MCF 10A (cell line): ENCODE results near the gene NAP1L5. TPM values are rescaled to one million over a fixed set of nuclear protein-coding genes. Genes with fewer than 3 reads are reported as not detected.

Experiments used
- Bru-seq: library from RNA; stranded (reverse); fragments of 400-500 nt; gene quantifications from one replicate; lab custom pipeline; 2021; lab: Mats Ljungman, UMichigan
- BruChase-seq, 2 experiments: library from RNA; stranded (reverse); fragments of 400-500 nt; gene quantifications; one replicate each; lab custom pipeline; 2021; lab: Mats Ljungman, UMichigan
- BruUV-seq: library from RNA; stranded (reverse); fragments of 400-500 nt; replicated peaks from 2 replicates; lab custom pipeline; 2021; lab: Mats Ljungman, UMichigan
- CTCF ChIA-PET: fragments of 300-600 bp; sonication (Branson Sonifier 250); formaldehyde crosslinking; extraction: SDS; loops from one replicate; lab custom pipeline; 2021; ENCODE audit warnings: antibody characterized with exemption, inconsistent platforms; lab: Yijun Ruan, JAX
- POLR2A ChIA-PET: fragments of 300-600, 350-650 bp; sonication (Branson Sonifier 250); formaldehyde crosslinking; extraction: SDS; loops from one replicate; lab custom pipeline; 2020; ENCODE audit warnings: antibody characterized with exemption, inconsistent platforms; lab: Yijun Ruan, JAX
- DNase-seq: peaks from one replicate; pipeline ENCODE4 v3.0.0-alpha.2; 2018; ENCODE audit not compliant: unreplicated experiment
- H3K27ac Mint-ChIP-seq: one replicate; pipeline ENCODE4 v1.8.0; 2022; ENCODE audit warnings: mild to moderate bottlenecking, low read depth, mixed read lengths; ENCODE audit not compliant: unreplicated experiment
- H3K27me3 Mint-ChIP-seq: one replicate; pipeline ENCODE4 v1.8.0; 2022; ENCODE audit warnings: mixed read lengths; ENCODE audit not compliant: insufficient read depth, unreplicated experiment
- H3K36me3 Mint-ChIP-seq: one replicate; pipeline ENCODE4 v1.8.0; 2022; ENCODE audit warnings: mild to moderate bottlenecking, moderate library complexity, mixed read lengths; ENCODE audit not compliant: insufficient read depth, unreplicated experiment
- H3K4me1 Mint-ChIP-seq: one replicate; pipeline ENCODE4 v1.8.0; 2022; ENCODE audit warnings: mixed read lengths; ENCODE audit not compliant: insufficient read depth, unreplicated experiment
- H3K4me3 Mint-ChIP-seq: one replicate; pipeline ENCODE4 v1.8.0; 2022; ENCODE audit warnings: mild to moderate bottlenecking, moderate library complexity, mixed read lengths; ENCODE audit not compliant: unreplicated experiment
- H3K9me3 Mint-ChIP-seq: one replicate; pipeline ENCODE4 v1.8.0; 2022; ENCODE audit warnings: mixed read lengths; ENCODE audit not compliant: unreplicated experiment
- intact Hi-C: fragments of 100-400 bp; cut with micrococcal nuclease; formaldehyde crosslinking; loops from 2 replicates; pipeline ENCODE4 v1.14.1; 2022
- long read RNA-seq: library from polyadenylated mRNA; stranded (forward); transcript quantifications from one replicate; pipeline ENCODE4 v2.0.0, GENCODE V29; 2022
- total RNA-seq: library from RNA; stranded (reverse); gene quantifications from 2 replicates; pipeline ENCODE4 v1.2.3, GENCODE V29; 2022
- TF ChIP-seq, protein P1 (sequence below): fragments of 200-600 bp; IDR thresholded peaks from one replicate; pipeline ENCODE4 v1.8.0; 2022; ENCODE audit warnings: antibody characterized with exemption, mild to moderate bottlenecking; ENCODE audit not compliant: unreplicated experiment

The NAP1L5 gene, protein sequence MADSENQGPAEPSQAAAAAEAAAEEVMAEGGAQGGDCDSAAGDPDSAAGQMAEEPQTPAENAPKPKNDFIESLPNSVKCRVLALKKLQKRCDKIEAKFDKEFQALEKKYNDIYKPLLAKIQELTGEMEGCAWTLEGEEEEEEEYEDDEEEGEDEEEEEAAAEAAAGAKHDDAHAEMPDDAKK
- total RNA-seq (0.27 and 0.30 TPM in 2 replicates), Bru-seq, nascent RNA (percentile 35 among the genes with signal in this experiment), BruChase-seq, experiment 1, labeled RNA remaining after a 6-hour chase (percentile 42 among the genes with signal in this experiment), BruChase-seq, experiment 2, labeled RNA remaining after a 2-hour chase (percentile 39 among the genes with signal in this experiment)
- long read RNA-seq, result 0 reads

DNA sequence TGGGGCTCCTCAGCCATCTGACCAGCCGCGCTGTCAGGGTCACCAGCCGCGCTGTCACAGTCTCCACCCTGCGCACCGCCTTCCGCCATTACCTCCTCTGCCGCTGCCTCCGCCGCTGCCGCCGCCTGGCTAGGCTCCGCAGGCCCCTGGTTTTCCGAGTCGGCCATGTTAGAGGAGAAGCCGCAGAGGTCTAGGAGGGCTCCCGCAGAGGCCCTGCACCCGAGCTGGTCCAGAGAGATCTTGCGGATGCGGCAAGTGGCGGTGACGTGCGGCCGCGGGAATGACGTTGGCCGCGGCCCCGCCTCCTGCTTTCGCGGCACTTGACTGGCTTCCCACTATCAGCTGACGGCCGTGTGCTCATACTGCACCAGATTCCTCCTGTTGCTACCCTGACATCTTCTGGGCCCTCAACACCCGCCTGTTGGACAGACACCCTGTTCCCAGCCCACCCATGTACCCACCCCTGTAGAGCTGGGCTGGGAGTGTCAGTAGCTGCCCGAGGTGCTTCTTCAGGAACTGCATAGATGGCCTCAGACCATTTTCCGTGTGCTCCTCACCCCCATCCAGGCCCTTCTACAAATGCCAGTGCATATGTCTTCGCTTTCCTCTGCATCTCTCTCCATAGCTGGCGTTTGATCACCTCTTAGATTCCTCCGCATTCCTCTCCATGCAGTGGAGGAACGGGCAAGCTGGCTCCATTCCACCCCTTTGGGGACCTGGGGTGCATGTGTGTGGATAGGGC lies at the start of gene NAP1L5:
Gene NAP1L5 (minus strand): TSS at position 242 of the 742 bp plus-strand sequence. CDS start 75 bp downstream, at position 167.
- peaks cover 33% of the 10 kb centered on the region for H3K36me3 Mint-ChIP-seq
- no peaks in the 10 kb centered on the region for H3K9me3 Mint-ChIP-seq
- no peak for DNase-seq
- peak within 1 kb of the TSS; percentile 53 for H3K4me3 Mint-ChIP-seq
- TF ChIP-seq, protein P1, sequence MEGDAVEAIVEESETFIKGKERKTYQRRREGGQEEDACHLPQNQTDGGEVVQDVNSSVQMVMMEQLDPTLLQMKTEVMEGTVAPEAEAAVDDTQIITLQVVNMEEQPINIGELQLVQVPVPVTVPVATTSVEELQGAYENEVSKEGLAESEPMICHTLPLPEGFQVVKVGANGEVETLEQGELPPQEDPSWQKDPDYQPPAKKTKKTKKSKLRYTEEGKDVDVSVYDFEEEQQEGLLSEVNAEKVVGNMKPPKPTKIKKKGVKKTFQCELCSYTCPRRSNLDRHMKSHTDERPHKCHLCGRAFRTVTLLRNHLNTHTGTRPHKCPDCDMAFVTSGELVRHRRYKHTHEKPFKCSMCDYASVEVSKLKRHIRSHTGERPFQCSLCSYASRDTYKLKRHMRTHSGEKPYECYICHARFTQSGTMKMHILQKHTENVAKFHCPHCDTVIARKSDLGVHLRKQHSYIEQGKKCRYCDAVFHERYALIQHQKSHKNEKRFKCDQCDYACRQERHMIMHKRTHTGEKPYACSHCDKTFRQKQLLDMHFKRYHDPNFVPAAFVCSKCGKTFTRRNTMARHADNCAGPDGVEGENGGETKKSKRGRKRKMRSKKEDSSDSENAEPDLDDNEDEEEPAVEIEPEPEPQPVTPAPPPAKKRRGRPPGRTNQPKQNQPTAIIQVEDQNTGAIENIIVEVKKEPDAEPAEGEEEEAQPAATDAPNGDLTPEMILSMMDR, result no peak
- POLR2A ChIA-PET, result interaction anchor here (0.9 kb wide), 2 partner anchors 169 to 676 kb away, joined by 3 read pairs; no protein-coding TSS in a partner anchor
- H3K27ac Mint-ChIP-seq, result peak within 1 kb of the TSS; percentile 66
- no TSS peak for BruUV-seq
- no peaks in the 10 kb centered on the region for H3K27me3 Mint-ChIP-seq
- intact Hi-C loops, result no loop called here
- H3K4me1 Mint-ChIP-seq, result no peaks in the 10 kb centered on the region
- CTCF ChIA-PET, result interaction anchor here (0.9 to 1.5 kb wide), 4 partner anchors 39 to 171 kb away, joined by 3 read pairs; no protein-coding TSS in a partner anchor

DNA sequence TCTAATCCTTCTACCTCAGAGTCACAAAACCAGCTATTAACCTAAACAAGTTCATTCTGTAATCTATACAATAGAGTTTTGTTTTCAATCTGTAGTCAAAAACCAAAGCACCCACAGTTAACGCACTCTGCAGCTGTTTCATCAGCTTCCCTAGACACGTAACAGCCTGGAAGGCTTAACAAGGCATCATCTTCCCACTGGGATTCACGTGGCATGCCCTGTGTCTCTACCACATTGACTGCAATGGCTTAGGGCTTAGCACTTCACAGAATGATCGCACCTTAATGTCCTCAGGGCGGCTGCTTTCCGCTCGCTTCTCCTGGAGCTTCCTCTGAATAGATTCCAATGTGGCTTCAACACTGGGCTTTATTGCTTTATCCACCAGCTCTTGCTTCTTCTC lies 49.7 kb upstream of the NAP1L5 start:
- BruUV-seq, result no TSS peak
- peaks cover 43% of the 10 kb centered on the region for H3K36me3 Mint-ChIP-seq
- no peaks in the 10 kb centered on the region for H3K27me3 Mint-ChIP-seq
- no peaks in the 10 kb centered on the region for H3K4me1 Mint-ChIP-seq
- no peaks in the 10 kb centered on the region for H3K9me3 Mint-ChIP-seq
- intact Hi-C loops, result no loop called here
- no peak overlapping the region for H3K4me3 Mint-ChIP-seq
- no peak overlapping the region for H3K27ac Mint-ChIP-seq
- no peak for DNase-seq
- TF ChIP-seq, protein P1, result no peak
- POLR2A ChIA-PET, result interaction anchor here (1.0 kb wide), 1 partner anchor 10 kb away, joined by 3 read pairs; no protein-coding TSS in a partner anchor
- CTCF ChIA-PET, result interaction anchor here (1.8 kb wide), 1 partner anchor 208 kb away, joined by 5 read pairs; no protein-coding TSS in a partner anchor

DNA sequence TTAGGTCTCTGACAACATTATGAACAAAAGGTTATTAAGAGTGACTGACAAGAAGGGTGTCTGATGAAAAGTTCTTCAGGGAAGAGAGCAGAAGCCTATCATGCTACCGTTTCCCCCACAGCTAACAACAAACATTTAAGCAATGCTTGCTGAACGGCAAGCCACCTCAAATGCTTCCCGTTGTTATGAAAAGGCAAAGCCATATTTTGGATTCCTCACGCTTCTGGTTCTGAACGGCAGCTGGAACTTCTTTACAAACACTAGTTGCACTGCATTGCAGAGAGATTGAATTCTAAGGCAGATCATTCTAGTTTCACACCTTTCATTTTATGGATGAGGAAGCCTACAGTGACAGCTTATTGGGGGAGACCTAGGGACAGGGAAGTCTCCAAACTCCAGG lies 48.6 kb upstream of the NAP1L5 start:
- Mint-ChIP-seq H3K4me1 (no peaks in the 10 kb centered on the region), H3K4me3 (no peak overlapping the region), H3K9me3 (no peaks in the 10 kb centered on the region), H3K27me3 (no peaks in the 10 kb centered on the region), H3K36me3 (peaks cover 38% of the 10 kb centered on the region), H3K27ac (no peak overlapping the region)
- ChIA-PET POLR2A (no interaction called here), CTCF (interaction anchor here (1.8 kb wide), 1 partner anchor 207 kb away, joined by 5 read pairs; no protein-coding TSS in a partner anchor)
- BruUV-seq, result no TSS peak
- intact Hi-C loops, result no loop called here
- DNase-seq, result no peak
- TF ChIP-seq, protein P1, result no peak
